ENCODE measurements around the gene MED19. TPM values are rescaled to one million over a fixed set of nuclear protein-coding genes. Genes with fewer than 3 reads are reported as not detected.

MED19 gene
- total RNA-seq, 1 donor from 2014 or later = 27.1 TPM

Small RNAs within 50 kb of the gene (small RNA-seq; reads per million reads assigned to genes)
- gene TMX2-CTNND1 = not detected

Other genes starting within 250 kb of the MED19 start
- gene SLC43A1, start 196.5 kb downstream of the MED19 start, total RNA-seq = 0.94 TPM
- 33.1 TPM for gene TIMM10, start 181.5 kb downstream of the MED19 start, total RNA-seq
- not detected for gene SMTNL1, start 174.6 kb downstream of the MED19 start, total RNA-seq
- 46.6 TPM for gene UBE2L6, start 144.5 kb downstream of the MED19 start, total RNA-seq
- 9.0 TPM for gene SERPING1, start 114.5 kb downstream of the MED19 start, total RNA-seq
- 3.6 TPM for gene YPEL4, start 62.3 kb downstream of the MED19 start, total RNA-seq
- 15.1 TPM for gene CLP1, start 54.5 kb downstream of the MED19 start, total RNA-seq
- 18.6 TPM for gene ZDHHC5, start 44.1 kb downstream of the MED19 start, total RNA-seq
- gene TMX2, start 378 bp upstream of the MED19 start, total RNA-seq = 44.6 TPM
- gene SELENOH, start 29.3 kb upstream of the MED19 start, total RNA-seq = 48.5 TPM
- gene BTBD18, start 39.6 kb upstream of the MED19 start, total RNA-seq = not detected
- 122 TPM for gene CTNND1, start 49.6 kb upstream of the MED19 start, total RNA-seq